ENCODE data around the gene IGF1R. TPM values are rescaled to one million over a fixed set of nuclear protein-coding genes. Genes with fewer than 3 reads are reported as not detected.

IGF1R gene
- total and polyA plus RNA-seq, 2 of the 13 experiments (the other 11 are each of a cell fraction or from before 2014, with no cell fraction given): 15.9 to 18.4 TPM

DNA sequence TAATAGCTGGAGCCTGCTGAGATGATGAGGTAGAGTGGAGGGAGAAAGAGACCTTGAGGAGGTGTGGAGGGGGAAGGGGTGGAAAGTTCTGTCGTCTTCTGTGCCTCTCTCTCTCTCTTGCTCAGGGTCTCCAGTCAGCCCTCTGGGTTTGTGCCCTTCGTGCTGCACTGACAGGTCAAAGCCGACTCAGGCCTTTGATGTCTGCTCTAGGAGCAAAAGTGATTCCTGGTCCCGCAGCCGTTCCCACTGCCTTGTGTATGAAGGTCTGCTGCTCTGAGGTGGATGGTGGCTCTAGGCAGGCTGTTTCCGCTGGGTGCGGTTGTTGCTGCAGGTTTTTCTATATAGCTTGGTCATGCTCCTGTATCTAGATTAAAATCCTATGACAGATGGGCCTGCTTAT, 89.4 kb downstream of the IGF1R start (continued):
- TF ChIP-seq, protein P1, sequence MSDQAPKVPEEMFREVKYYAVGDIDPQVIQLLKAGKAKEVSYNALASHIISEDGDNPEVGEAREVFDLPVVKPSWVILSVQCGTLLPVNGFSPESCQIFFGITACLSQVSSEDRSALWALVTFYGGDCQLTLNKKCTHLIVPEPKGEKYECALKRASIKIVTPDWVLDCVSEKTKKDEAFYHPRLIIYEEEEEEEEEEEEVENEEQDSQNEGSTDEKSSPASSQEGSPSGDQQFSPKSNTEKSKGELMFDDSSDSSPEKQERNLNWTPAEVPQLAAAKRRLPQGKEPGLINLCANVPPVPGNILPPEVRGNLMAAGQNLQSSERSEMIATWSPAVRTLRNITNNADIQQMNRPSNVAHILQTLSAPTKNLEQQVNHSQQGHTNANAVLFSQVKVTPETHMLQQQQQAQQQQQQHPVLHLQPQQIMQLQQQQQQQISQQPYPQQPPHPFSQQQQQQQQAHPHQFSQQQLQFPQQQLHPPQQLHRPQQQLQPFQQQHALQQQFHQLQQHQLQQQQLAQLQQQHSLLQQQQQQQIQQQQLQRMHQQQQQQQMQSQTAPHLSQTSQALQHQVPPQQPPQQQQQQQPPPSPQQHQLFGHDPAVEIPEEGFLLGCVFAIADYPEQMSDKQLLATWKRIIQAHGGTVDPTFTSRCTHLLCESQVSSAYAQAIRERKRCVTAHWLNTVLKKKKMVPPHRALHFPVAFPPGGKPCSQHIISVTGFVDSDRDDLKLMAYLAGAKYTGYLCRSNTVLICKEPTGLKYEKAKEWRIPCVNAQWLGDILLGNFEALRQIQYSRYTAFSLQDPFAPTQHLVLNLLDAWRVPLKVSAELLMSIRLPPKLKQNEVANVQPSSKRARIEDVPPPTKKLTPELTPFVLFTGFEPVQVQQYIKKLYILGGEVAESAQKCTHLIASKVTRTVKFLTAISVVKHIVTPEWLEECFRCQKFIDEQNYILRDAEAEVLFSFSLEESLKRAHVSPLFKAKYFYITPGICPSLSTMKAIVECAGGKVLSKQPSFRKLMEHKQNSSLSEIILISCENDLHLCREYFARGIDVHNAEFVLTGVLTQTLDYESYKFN (CRISPR knock-in tag; conservative IDR thresholded peaks at IDR 0.05): peak; percentile 51
- TF ChIP-seq NFIC (IDR thresholded peaks at IDR 0.05; ENCODE audit: low read length): 0 out of 2 replicates have a peak, but pooled peaks have one; percentile 20
- no peak for TF ChIP-seq ASH2L (IDR thresholded peaks at IDR 0.05; ENCODE audit: insufficient read length, low read depth, low read length)
- TF ChIP-seq ZNF296 (CRISPR knock-in tag; conservative IDR thresholded peaks at IDR 0.05): no peak
- TF ChIP-seq ZNF264 (CRISPR knock-in tag; IDR thresholded peaks at IDR 0.05): peak; percentile 60; the same call in 1 of the 2 replicates
- TF ChIP-seq KLF6 (CRISPR knock-in tag; IDR thresholded peaks at IDR 0.05): no peak
- no peak for TF ChIP-seq CCDC6 (CRISPR knock-in tag; IDR thresholded peaks at IDR 0.05)
- TF ChIP-seq, protein P2, sequence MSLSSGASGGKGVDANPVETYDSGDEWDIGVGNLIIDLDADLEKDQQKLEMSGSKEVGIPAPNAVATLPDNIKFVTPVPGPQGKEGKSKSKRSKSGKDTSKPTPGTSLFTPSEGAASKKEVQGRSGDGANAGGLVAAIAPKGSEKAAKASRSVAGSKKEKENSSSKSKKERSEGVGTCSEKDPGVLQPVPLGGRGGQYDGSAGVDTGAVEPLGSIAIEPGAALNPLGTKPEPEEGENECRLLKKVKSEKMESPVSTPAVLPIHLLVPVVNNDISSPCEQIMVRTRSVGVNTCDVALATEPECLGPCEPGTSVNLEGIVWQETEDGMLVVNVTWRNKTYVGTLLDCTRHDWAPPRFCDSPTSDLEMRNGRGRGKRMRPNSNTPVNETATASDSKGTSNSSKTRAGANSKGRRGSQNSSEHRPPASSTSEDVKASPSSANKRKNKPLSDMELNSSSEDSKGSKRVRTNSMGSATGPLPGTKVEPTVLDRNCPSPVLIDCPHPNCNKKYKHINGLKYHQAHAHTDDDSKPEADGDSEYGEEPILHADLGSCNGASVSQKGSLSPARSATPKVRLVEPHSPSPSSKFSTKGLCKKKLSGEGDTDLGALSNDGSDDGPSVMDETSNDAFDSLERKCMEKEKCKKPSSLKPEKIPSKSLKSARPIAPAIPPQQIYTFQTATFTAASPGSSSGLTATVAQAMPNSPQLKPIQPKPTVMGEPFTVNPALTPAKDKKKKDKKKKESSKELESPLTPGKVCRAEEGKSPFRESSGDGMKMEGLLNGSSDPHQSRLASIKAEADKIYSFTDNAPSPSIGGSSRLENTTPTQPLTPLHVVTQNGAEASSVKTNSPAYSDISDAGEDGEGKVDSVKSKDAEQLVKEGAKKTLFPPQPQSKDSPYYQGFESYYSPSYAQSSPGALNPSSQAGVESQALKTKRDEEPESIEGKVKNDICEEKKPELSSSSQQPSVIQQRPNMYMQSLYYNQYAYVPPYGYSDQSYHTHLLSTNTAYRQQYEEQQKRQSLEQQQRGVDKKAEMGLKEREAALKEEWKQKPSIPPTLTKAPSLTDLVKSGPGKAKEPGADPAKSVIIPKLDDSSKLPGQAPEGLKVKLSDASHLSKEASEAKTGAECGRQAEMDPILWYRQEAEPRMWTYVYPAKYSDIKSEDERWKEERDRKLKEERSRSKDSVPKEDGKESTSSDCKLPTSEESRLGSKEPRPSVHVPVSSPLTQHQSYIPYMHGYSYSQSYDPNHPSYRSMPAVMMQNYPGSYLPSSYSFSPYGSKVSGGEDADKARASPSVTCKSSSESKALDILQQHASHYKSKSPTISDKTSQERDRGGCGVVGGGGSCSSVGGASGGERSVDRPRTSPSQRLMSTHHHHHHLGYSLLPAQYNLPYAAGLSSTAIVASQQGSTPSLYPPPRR (CRISPR knock-in tag; IDR thresholded peaks at IDR 0.05; ENCODE audit: borderline replicate concordance): peak; percentile 21; the same call in 1 of the 2 replicates
- no peak for TF ChIP-seq HNRNPL (IDR thresholded peaks at IDR 0.05; ENCODE audit: low read depth, low read length)
- TF ChIP-seq, protein P3, sequence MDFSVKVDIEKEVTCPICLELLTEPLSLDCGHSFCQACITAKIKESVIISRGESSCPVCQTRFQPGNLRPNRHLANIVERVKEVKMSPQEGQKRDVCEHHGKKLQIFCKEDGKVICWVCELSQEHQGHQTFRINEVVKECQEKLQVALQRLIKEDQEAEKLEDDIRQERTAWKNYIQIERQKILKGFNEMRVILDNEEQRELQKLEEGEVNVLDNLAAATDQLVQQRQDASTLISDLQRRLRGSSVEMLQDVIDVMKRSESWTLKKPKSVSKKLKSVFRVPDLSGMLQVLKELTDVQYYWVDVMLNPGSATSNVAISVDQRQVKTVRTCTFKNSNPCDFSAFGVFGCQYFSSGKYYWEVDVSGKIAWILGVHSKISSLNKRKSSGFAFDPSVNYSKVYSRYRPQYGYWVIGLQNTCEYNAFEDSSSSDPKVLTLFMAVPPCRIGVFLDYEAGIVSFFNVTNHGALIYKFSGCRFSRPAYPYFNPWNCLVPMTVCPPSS (IDR thresholded peaks at IDR 0.05): no peak
- TF ChIP-seq ZKSCAN5 (CRISPR knock-in tag; IDR thresholded peaks at IDR 0.05): no peak
- TF ChIP-seq IRX3 (CRISPR knock-in tag; IDR thresholded peaks at IDR 0.05; ENCODE audit: borderline replicate concordance, low read depth): no peak
- peak; percentile 84 for TF ChIP-seq TCF7 (IDR thresholded peaks at IDR 0.05; ENCODE audit: low read depth)
- TF ChIP-seq, protein P4, sequence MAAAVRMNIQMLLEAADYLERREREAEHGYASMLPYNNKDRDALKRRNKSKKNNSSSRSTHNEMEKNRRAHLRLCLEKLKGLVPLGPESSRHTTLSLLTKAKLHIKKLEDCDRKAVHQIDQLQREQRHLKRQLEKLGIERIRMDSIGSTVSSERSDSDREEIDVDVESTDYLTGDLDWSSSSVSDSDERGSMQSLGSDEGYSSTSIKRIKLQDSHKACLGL (CRISPR knock-in tag; IDR thresholded peaks at IDR 0.05): no peak
- peak; percentile 17; the same call in 1 of the 2 replicates for TF ChIP-seq FOSL2 (CRISPR knock-in tag; IDR thresholded peaks at IDR 0.05)
- TF ChIP-seq SAP130 (CRISPR knock-in tag; IDR thresholded peaks at IDR 0.05; ENCODE audit: low read depth): peak; percentile 62
- no peak for TF ChIP-seq ZNF605 (CRISPR knock-in tag; IDR thresholded peaks at IDR 0.05)
